HG03439 (cell line): ENCODE data around the gene KRT16.
"Not testable (repeated sequence)": the region's sequence is repeated elsewhere in the genome, so short reads cannot be mapped to it uniquely, and the experiment has no call there.

Source experiments
- ATAC-seq: cut with Tn5 transposase; IDR thresholded peaks from one replicate; pipeline ENCODE4 v1.9.1; 2021; ENCODE audit warnings: mild to moderate bottlenecking, moderate library complexity; ENCODE audit not compliant: unreplicated experiment

The KRT16 gene

DNA sequence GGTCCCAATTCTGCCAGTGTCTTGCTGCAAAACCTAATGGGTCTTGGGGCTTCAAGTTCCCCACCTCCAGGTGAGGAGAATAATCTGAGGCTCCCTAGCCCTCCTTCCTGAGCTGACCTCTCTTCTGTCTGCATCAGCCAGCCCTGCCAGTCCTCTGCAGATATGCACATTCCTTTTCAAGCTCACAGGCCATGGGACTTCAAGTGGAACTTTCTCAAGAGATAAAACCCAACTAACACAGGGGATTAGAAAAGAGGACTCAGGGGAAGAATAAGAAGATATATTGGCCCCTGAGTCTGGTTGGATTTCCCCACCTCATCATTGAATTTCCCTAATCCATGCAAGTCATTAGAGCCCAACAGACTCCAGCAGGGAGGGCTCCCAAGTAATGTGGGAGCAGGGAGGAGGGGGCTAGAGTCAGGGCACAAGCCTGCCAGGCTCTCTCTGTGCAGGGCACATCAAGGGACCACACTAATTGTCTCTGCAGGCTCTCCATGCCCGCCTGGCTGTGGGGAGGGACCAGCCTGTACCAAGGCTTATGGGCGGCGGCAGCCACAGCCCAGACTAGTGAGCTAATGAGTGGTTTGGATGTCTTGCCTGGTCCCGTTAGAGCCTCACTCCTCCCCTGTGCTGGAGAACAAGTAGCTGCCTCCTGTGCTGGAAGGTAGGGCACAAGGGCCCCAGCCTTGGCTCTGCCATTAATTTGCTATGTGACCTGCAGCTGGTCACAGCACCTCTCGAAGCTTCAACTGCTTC is 27.1 kb downstream of the KRT16 start:
- no peak for ATAC-seq

DNA sequence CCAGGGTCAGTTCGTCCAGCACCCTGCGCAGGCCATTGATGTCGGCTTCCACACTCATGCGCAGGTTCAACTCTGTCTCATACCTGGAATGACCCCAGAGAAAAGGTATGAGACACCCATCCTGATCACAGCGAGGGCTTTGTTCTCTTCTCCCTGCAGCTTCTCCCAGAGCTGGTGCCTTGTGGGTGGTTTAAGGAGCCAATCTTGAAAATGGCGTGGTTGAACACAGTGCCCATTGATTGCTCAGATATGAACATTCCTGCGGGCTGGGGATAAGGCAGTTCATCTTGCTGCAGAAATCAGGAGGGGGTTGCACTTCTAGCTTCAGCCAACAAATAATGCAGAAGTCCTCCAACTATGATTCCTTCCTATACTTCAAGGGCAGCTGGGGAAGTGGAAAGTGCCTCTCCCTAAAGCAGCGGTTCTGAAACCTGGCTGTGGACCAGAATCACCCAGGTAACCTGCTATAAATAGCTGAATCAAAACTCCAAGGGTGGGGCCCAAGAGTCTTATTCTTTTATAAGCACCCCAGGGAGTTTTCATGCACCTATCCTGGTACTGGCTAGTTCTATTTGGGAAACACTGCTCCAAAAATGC is 28.1 kb downstream of the KRT16 start:
- ATAC-seq = not testable (repeated sequence)

DNA sequence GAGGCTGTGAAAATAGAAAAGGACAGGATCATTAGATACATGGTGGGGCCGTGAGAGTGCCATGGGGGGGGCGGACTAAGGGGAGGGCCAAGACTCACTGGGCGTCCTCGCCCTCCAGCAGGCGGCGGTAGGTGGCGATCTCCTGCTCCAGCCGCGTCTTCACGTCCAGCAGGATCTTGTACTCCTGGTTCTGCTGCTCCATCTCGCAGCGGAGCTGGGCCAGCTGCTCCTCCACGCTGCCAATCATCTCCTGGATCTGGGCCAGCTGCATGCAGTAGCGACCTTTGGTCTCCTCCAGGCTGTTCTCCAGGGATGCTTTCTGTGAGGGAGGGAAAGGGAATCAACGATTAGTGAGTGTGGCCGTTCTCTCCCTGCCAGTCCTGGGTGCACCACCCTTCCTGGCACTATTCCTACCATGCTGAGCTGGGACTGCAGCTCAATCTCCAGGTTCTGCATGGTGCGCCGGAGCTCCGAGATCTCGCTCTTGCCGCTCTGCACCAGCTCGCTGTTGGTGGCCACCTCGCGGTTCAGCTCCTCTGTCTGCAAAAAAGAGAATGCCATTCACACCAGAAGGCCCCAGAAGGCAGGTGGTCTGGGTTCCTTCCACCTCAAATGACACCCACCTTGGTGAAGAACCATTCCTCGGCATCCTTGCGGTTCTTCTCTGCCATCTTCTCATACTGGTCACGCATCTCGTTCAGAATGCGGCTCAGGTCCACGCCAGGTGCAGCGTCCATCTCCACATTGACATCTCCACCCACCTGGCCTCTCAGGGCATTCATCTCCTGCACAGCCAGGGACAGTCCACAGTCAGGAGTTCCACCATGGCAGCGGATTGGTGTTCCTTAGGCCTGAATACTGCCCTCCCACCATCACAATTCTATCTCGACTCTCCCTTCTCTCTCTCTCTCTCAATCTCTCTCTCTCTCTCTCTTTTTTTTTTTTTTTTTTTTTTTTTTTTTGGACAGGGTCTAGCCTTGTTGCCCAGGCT is 29.1 kb downstream of the KRT16 start:
- ATAC-seq = no peak

DNA sequence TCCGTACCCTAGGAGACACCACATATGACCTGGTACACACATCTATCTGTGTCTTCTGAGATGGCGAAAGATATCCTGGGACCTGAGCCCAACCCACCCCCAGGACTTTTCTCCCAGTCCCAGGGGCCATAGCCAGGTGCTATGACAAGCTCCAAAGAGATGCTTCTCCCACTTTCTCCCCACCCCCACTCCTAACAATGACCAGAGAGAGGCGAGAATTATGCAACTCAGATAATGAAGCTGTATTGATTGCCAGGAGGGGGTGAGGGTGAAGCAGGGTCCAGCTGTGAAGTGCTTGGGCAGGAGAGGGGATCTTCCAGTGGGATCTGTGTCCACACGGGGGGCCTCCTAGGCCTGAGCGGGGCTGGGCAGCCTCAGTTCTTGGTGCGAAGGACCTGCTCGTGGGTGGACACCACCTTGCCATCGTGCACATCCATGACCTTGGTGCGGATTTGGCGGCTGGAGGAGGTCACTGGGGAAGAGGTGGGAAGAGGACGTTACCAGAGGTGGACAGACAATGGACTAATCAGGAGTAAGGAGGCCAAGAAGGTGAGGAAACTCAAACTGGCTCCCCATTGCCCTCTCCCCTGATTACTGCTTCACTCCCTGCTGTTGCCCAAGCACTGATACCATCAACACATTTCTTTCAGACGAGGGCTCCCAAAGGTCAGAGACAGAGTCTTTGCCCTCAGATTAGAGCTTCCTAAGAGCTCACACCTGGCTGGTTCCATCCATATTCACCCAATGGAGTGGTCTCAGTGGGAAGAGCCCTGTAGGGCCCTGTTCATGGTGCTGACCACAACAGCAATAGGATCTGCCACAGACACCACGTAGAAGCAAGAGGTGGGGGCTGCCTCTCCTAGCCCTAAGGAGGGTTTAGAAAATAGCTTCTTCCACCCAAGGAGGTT is 30.3 kb downstream of the KRT16 start:
- not testable (repeated sequence) for ATAC-seq

DNA sequence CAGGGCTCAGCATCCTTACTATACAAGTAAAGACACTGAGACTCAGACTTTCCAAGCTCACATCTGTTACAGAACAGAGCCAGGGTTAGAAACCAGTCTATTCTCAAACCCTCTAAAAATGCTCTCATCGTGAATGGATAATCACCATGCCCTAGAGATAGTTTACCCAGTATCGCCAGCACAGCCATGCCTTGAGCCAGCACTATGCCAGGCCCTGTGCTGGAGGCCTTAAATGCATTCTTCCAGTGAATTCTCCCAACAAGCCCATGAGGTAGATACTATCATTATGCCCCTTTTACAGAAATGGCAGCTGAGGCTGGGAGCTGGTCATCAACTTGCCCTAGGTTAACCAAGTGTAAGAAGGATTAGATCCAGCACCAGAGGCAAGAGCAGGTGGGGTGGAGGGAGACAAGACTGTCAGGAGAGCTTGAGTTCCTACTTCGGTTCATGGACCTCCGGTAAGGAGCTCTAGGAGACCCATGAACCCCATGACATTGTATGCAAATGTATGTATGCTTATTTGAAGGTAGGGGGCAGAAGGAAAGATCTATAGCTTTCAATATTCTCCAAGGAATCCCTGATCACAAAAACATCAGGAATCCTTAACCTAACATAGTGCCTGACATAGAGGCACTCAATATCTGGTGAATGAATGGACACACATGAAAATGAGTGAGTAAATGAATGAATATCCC is 31.1 kb downstream of the KRT16 start:
- no peak for ATAC-seq

DNA sequence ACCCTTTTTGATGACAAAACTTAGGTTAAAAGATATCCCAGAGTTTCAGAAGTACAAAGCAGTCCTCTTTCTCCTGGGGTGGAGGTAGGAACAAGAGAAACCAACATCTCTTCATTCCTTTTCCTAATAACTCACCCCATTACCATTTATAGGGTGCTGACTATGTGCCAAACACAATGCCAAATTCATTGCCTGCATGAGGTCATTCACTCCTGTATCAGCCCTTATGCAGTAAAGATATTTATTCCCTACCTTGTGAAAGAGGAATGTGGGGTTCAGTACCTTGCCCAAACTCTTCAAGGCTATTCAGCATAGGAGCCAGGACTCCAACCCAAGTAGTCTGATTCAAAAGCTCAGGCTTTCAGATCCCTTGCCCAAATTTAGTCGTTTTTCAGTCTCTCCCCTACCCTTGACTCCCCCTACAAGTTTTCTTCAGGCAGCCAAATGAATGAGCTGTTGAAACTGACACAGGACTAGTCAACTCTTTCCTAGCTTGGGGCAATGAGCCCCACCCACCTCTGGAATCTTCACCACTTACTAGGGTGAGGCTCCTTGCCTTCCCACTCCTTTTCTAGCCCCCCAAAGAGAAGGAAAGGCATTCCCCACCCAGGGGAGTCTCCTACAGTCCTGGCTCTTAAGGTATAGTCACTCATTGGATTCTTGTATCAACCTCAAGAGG is 31.7 kb downstream of the KRT16 start:
- ATAC-seq = no peak

DNA sequence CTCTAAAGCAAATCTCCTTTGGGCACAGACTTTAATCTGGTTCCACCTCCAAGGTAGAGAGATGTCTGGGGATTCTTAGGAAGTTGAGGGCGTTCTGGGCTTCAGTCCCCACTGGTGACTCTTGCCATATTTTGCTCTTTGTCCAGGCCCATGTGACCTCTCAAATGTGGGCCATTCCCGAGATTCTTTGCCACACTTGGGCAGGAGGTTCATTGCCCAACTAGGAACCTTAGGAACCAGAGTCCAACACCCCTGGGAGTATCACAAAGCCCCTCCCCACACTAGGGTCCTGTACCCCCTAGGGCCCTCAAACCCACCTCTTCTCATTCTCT is 32.4 kb downstream of the KRT16 start:
- ATAC-seq = no peak

DNA sequence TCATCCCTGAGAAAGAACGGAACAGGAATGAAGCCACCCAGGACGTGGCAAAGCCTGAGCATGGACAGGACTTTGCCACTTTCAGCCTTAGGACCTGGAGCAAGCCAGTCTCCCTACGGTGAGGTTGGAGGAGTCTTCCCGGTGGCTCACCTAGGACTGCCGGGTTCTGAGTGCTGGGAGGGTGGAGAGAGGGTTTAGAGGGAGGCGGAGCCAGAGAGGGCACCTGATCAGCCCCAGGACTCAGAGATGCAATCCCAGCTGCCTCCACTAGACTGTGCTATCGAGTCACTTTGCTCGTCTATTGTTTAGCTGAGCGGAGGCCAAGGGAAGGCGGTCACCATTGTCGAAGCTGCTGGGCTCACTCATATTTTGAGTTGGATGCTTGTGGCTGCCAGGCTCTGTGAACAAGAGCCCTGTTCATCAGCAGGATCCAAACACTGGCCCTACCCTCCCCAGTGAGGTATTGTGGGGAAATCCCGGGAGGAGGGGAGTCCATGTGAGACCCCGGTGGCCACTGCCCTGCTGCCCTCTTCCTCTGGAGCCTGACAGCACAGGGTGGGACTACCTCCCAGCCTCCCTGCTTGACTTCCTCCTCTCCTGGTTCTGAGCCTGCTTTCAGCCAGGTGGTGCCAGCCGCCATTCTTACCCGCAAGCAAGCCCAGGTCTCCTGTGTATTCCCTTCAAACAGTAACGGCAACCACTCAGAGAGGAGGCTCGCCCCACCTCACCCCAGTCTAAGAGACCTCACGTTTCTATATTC is 32.9 kb downstream of the KRT16 start:
- ATAC-seq = no peak

DNA sequence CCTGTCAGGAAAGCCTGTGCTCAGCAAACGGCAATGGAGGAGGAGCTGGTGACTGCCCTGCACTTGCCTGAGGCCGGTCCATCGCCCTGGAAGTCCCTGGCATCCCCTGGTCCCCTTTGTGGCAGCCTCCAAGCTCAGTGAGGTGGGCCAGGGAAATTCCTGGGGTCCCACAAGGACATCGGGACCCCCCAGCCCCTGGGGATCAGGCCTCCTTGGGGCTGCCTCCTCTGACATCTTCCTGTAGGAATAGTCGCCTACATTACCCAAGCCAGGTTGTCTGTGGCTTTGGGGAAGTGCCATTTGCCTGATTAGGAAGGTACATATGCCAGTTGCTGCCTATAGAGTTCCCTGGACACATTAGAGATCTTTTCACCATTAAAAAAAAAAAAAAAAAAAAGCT is 33.6 kb downstream of the KRT16 start:
- ATAC-seq = no peak

DNA sequence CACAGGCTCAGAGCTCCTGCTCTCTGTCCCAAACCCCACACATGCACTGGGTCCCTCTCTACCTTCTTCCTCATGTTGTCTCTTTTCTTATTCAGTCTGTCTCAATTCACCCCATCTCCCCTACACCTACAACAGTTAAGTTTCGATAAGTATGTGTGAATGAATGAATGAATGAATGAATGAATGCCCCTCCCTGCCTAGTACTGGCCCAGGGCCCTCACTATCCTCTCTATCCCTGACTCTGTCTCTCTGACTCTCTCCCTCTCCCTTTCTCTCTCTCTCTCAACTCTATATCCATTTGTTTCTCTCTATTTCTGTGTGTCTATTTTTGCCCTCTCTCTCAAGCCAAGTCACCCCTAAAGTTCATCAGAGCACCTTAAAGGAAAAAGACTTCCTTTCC is 34.0 kb downstream of the KRT16 start:
- ATAC-seq = no peak

DNA sequence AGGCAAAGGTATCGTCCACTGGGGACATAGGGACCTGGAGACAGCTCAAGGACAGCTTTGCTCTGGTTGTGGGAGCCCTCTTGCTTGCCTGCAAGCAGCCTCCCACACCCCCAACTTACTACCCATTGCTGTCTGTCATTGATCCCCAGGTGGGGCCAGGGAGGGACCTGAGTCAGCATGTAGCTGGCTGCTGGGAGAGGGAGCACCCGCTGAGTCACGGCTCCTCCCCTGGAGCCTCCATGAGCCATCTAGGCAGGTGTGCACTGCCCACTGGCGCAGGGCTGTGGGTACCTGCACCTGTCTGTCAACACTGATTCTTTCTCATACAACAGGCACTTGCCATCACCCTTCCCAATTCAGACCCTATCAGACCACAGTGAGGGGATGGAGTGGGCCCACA is 35.8 kb downstream of the KRT16 start:
- not testable (repeated sequence) for ATAC-seq

DNA sequence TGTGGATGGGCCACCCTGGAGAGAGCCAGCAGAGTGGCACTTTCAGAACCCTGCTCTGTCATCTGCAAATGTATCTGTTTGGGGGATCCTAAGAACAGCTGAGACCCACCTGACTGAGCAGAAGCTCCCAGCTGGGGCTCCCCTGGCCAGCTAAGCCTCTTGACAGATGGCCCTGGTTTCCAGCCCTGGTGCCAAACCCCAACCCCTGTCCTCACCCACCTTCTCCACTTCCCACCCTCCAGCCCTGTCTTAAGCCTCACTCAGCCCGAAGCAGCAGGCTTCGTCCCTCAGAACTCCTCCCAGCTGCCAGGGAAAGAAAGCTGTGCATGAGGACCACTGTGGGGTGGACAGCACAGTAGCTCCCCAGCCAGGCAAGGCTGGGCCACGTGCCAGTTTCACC is 37.2 kb downstream of the KRT16 start:
- no peak for ATAC-seq

DNA sequence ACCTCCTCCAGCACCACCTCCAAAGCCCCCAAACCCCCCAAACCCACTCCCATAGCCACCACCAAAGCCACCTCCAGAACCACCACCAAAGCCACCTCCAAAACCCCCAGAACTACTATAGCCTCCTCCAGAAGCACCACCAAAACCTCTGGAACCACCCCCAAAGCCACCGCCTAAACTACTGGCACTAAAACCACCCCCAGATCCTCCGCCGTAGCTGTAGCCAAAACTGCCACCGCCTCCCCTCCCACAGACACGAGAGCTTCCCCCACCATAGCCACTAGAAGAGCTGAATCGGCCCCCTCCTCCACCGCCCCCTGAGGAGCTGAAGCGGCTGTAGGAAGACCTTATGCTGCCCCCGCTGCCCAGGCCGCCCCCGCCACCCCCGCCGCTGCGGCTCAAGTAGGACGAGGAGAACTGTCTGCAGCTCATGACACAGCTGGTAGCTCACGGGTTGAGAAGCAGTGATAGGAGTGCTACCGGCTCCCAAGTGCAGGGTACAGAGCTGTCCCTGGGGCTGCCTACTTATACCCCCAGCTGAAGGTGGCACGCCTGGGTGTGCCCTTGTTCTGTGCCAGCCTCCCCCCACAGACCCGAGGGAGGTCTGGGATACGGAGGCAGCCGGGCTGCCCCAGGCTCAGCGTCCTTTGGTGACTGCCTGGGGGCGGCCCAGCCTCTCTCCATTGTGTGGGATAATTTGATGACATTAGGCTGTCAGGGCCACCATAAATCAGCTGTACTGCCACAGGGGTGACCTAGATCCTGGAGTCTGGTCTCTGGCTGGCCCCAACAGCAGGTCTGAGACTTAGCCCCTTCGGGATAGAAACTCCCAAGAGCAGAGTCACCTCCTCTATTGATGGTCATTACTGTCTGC is 40.8 kb downstream of the KRT16 start, which contains the start of gene KRT9:
Gene KRT9, minus strand, starts transcription at position 499 of the 874 bp plus-strand sequence. Its CDS starts 67 bp downstream, at position 432.
- no peak for ATAC-seq

DNA sequence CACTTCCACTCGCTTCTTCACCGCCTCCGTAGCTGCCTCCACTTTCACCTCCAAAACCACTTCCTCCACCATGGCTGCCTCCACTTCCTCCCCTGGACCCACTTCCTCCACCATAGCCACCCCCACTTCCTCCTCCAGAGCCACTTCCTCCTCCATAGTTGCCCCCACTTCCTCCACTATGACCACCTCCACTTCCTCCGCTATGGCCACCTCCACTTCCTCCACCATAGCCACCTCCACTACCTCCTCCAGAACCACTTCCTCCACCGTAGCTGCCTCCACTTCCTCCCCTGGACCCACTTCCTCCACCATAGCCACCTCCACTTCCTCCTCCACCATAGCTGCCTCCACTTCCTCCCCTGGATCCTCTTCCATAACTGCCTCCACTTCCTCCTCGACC is 45.2 kb downstream of the KRT16 start:
- ATAC-seq = no peak

DNA sequence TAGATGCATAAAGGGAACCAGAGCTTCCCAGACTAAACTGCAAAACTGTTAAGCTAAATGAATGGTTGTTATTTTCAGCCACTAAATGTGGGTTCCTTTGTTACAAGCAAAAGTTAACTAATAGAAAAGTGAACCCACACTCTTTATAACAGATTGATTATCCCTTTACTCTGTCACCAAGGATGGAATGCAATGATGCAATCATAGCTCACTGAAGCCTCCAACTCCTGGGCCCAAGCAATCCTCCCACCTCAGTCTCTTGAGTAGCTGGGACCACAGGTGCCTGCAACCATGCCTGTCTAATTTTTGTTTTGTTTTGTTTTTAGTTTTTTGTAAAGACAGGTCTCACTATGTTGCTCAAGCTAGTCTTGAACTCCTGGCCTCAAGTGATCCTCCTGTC is 47.2 kb downstream of the KRT16 start:
- ATAC-seq = no peak

DNA sequence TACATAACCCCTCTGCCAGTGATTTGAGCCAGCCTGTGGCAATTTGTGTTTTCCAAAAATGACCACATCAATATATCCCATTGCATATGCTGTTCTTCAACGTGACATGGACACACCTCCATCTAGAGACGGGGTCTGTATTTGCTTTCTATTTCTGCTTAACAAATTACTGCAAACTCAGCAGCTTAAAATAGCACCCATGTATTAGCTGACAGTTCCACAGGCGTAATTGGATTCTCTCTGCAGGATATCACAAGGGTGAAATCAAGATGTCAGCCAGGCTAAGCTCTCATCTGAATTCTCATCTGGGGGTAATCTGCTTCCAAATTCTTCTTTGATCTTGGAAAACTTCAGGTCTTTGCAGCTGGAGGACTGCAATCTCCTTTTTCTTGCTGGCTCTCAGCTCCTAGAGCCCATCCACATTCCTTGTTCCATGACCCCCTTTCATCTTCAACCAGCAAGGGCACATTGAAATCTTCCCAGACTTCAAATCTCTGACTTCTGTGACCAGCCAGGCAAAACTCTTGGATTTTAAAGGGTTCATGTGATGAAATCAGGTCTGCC is 48.9 kb downstream of the KRT16 start:
- no peak for ATAC-seq

DNA sequence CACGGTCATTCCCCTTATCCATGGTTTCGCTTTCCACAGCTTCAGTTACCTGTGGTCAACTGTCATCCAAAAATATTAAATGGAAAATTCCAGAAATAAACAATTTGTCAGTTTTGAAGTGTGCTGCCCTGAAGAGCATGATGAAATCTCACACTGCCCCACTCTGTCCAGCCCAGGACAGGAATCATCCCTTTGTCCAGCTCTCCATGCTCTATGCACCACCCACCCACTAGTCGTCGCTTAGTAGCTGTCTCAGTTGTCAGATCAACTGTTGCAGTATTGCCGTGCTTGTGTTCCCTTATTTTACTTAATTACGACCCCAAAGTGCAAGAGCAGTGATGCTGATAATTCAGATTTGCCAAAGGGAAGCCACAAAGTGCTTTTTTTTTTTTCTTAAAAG is 51.0 kb downstream of the KRT16 start:
- no peak for ATAC-seq
